Subcutaneous abdominal adipose tissue (tissue), 5 donors: ENCODE data around the gene PKM.
A peak's percentile ranks its signal among the peaks of the same experiment; 100 is the strongest.

Source experiments
- H3K27ac ChIP-seq: one replicate; pipeline ENCODE4 v1.7.0; 2013; ENCODE audit warnings: low read depth, mild to moderate bottlenecking, inconsistent platforms, low read length, moderate library complexity
- H3K27me3 ChIP-seq, 5 donors: one replicate each; pipeline ENCODE4 v1.7.0; 2013; ENCODE audit warnings: low read length in 5 of 5, inconsistent platforms in 1 of 5; ENCODE audit not compliant: control insufficient read depth in 5 of 5, insufficient read depth in 4 of 5
- H3K36me3 ChIP-seq, 5 donors: one replicate each; pipeline ENCODE4 v1.7.0; 2013; ENCODE audit warnings: low read length in 5 of 5; ENCODE audit not compliant: control insufficient read depth in 5 of 5, insufficient read depth in 5 of 5
- H3K4me1 ChIP-seq, 5 donors: one replicate each; pipeline ENCODE4 v1.7.0; 2013; ENCODE audit warnings: low read length in 5 of 5, mild to moderate bottlenecking in 3 of 5, moderate library complexity in 1 of 5; ENCODE audit not compliant: control insufficient read depth in 5 of 5, insufficient read depth in 5 of 5
- H3K4me3 ChIP-seq, 5 donors: one replicate each; pipeline ENCODE4 v1.7.0; 2013; ENCODE audit warnings: low read length in 5 of 5, low read depth in 1 of 5
- H3K9ac ChIP-seq, 5 donors: one replicate each; pipeline ENCODE4 v1.7.0; 2013; ENCODE audit warnings: low read length in 5 of 5, mild to moderate bottlenecking in 4 of 5, moderate library complexity in 3 of 5
- H3K9me3 ChIP-seq, 5 donors: one replicate each; pipeline ENCODE4 v1.7.0; 2013; ENCODE audit warnings: low read length in 5 of 5; ENCODE audit not compliant: control insufficient read depth in 5 of 5
- donor health status: healthy.
- donor health status: healthy.
- donor health status: healthy.
- donor health status: healthy.
- donor health status: healthy.

Gene PKM

GRCh38 chr15:72166716-72167417 is 64.1 kb downstream of the PKM start:
- peaks cover 0 to 10% (median 6%) of the 10 kb centered on the region in 5 donors for H3K27me3 ChIP-seq
- no peak overlapping the region for H3K4me3 ChIP-seq
- H3K27ac ChIP-seq = no peak overlapping the region
- no peaks in the 10 kb centered on the region for H3K9me3 ChIP-seq
- H3K9ac ChIP-seq = no peak overlapping the region
- H3K4me1 ChIP-seq = no peaks in the 10 kb centered on the region
- H3K36me3 ChIP-seq = no peaks in the 10 kb centered on the region

GRCh38 chr15:72163719-72164118 is 67.3 kb downstream of the PKM start:
- no peaks in the 10 kb centered on the region for H3K9me3 ChIP-seq
- peaks cover 0 to 6% (median 2%) of the 10 kb centered on the region in 5 donors for H3K27me3 ChIP-seq
- no peak overlapping the region for H3K4me3 ChIP-seq
- H3K4me1 ChIP-seq = no peaks in the 10 kb centered on the region
- no peaks in the 10 kb centered on the region for H3K36me3 ChIP-seq
- H3K27ac ChIP-seq = no peak overlapping the region
- no peak overlapping the region for H3K9ac ChIP-seq

GRCh38 chr15:72162569-72162968 is 68.4 kb downstream of the PKM start:
- no peak overlapping the region for H3K4me3 ChIP-seq
- peaks cover 0 to 6% (median 0%) of the 10 kb centered on the region in 5 donors for H3K27me3 ChIP-seq
- no peaks in the 10 kb centered on the region for H3K4me1 ChIP-seq
- no peaks in the 10 kb centered on the region for H3K36me3 ChIP-seq
- no peak overlapping the region for H3K9ac ChIP-seq
- no peaks in the 10 kb centered on the region for H3K9me3 ChIP-seq
- no peak overlapping the region for H3K27ac ChIP-seq

- no peaks in the 10 kb centered on the region for H3K9me3 ChIP-seq
- no peak overlapping the region for H3K27ac ChIP-seq
- H3K27me3 ChIP-seq = peaks cover 0 to 4% (median 0%) of the 10 kb centered on the region in 5 donors
- no peaks in the 10 kb centered on the region for H3K36me3 ChIP-seq
- H3K4me1 ChIP-seq = no peaks in the 10 kb centered on the region
- no peak overlapping the region for H3K4me3 ChIP-seq
- H3K9ac ChIP-seq = no peak overlapping the region
Observed at GRCh38 chr15:72161361-72162132, 69.4 kb downstream of the PKM start.

- Histone ChIP-seq H3K4me3 (no peak overlapping the region), H3K9me3 (no peaks in the 10 kb centered on the region), H3K27me3 (no peaks in the 10 kb centered on the region), H3K27ac (no peak overlapping the region), H3K4me1 (peaks cover 0 to 5% (median 2%) of the 10 kb centered on the region in 5 donors), H3K9ac (no peak overlapping the region), H3K36me3 (no peaks in the 10 kb centered on the region)
Observed at GRCh38 chr15:72160696-72161245, 70.2 kb downstream of the PKM start.

- H3K4me1 ChIP-seq = peaks cover 3 to 15% (median 11%) of the 10 kb centered on the region in 5 donors
- H3K27me3 ChIP-seq = no peaks in the 10 kb centered on the region
- no peaks in the 10 kb centered on the region for H3K36me3 ChIP-seq
- no peak overlapping the region for H3K27ac ChIP-seq
- no peaks in the 10 kb centered on the region for H3K9me3 ChIP-seq
- H3K9ac ChIP-seq = no peak overlapping the region
- H3K4me3 ChIP-seq = no peak overlapping the region
Observed at GRCh38 chr15:72156928-72157327, 74.1 kb downstream of the PKM start.

- peaks cover 3 to 15% (median 11%) of the 10 kb centered on the region in 5 donors for H3K4me1 ChIP-seq
- H3K27ac ChIP-seq = no peak overlapping the region
- H3K9ac ChIP-seq = peak overlapping the region; percentile 17 to 62 (median 57)
- H3K9me3 ChIP-seq = no peaks in the 10 kb centered on the region
- no peaks in the 10 kb centered on the region for H3K36me3 ChIP-seq
- no peaks in the 10 kb centered on the region for H3K27me3 ChIP-seq
- H3K4me3 ChIP-seq = peak overlapping the region; percentile 51 to 88 (median 72)
Observed at GRCh38 chr15:72155635-72156616, 75.1 kb downstream of the PKM start.

- no peaks in the 10 kb centered on the region for H3K27me3 ChIP-seq
- H3K4me3 ChIP-seq = peak overlapping the region; percentile 51 to 88 (median 72)
- peak overlapping the region in 4 of 5 donors; percentile 17 to 62 (median 58) for H3K9ac ChIP-seq
- H3K9me3 ChIP-seq = no peaks in the 10 kb centered on the region
- no peaks in the 10 kb centered on the region for H3K36me3 ChIP-seq
- H3K4me1 ChIP-seq = peaks cover 3 to 15% (median 11%) of the 10 kb centered on the region in 5 donors
- H3K27ac ChIP-seq = no peak overlapping the region
Observed at GRCh38 chr15:72155003-72155621, 75.9 kb downstream of the PKM start.

GRCh38 chr15:72154316-72154715 is 76.7 kb downstream of the PKM start:
- H3K27ac ChIP-seq = no peak overlapping the region
- H3K9ac ChIP-seq = no peak overlapping the region
- peaks cover 3 to 15% (median 11%) of the 10 kb centered on the region in 5 donors for H3K4me1 ChIP-seq
- H3K36me3 ChIP-seq = no peaks in the 10 kb centered on the region
- H3K4me3 ChIP-seq = no peak overlapping the region
- no peaks in the 10 kb centered on the region for H3K9me3 ChIP-seq
- no peaks in the 10 kb centered on the region for H3K27me3 ChIP-seq
